Loucy (cell line): ENCODE results near the gene TF.

Experiments used
- CTCF ChIP-seq: fragments of 200-600 bp; sonication (generic); conservative IDR thresholded peaks from 2 replicates; pipeline ENCODE4 v1.5.1; 2014; ENCODE audit warnings: mild to moderate bottlenecking, antibody characterized with exemption, low read length
- EZH2phosphoT487 ChIP-seq: fragments of 200-600 bp; IDR thresholded peaks from 2 replicates; pipeline ENCODE4 v1.6.1; 2018; ENCODE audit warnings: antibody characterized with exemption, mild to moderate bottlenecking, moderate library complexity, borderline replicate concordance

GRCh38 chr3:133749427-133750258, 3.5 kb downstream of the TF start:
- TF ChIP-seq CTCF: no peak
- no peak for TF ChIP-seq EZH2phosphoT487
